ENCODE data around the gene CREB5.

CREB5 gene

GRCh38 chr7:28564033-28564432, 151.7 kb downstream of the CREB5 start:
- no peak for DNase-seq
- 81% methylated on average over 2 of the region's 3 CpGs for WGBS

GRCh38 chr7:28564755-28565374, 152.5 kb downstream of the CREB5 start:
- no peak overlapping the region for H3K14ac ChIP-seq (ENCODE audit: low read length in 2 of 2)
- H3K36me3 ChIP-seq (ENCODE audit: control insufficient read depth in 1 of 2, insufficient read depth in 2 of 2, low read depth in 1 of 2, low read length in 2 of 2): no peaks in the 10 kb centered on the region
- H3K27ac ChIP-seq (ENCODE audit: low read length, poor library complexity, severe bottlenecking): no peak overlapping the region
- H3K9me3 ChIP-seq (ENCODE audit: control insufficient read depth, low read length): no peaks in the 10 kb centered on the region
- H2BK15ac ChIP-seq (ENCODE audit: low read depth, poor library complexity, severe bottlenecking): no peak overlapping the region
- H3K4me2 ChIP-seq (ENCODE audit: low read length, poor library complexity, severe bottlenecking): no peak overlapping the region
- H3K79me1 ChIP-seq (replicated peaks; ENCODE audit: low read length, poor library complexity, severe bottlenecking): no peaks in the 10 kb centered on the region
- no peak overlapping the region for H3K4me3 ChIP-seq (ENCODE audit: insufficient read depth in 1 of 2, low read depth in 1 of 2, low read length in 2 of 2)
- no peak overlapping the region for H2BK12ac ChIP-seq (ENCODE audit: low read length in 2 of 2)
- H3K18ac ChIP-seq (ENCODE audit: low read depth in 1 of 2, low read length in 2 of 2): no peak overlapping the region
- H4K91ac ChIP-seq (ENCODE audit: low read length): no peak overlapping the region
- H3K27me3 ChIP-seq (ENCODE audit: control insufficient read depth in 1 of 2, insufficient read depth in 1 of 2, low read length in 2 of 2): no peaks in the 10 kb centered on the region
- H2BK120ac ChIP-seq (ENCODE audit: low read depth, low read length): no peak overlapping the region
- DNase-seq: no peak
- 77% methylated on average over 3 of the region's 4 CpGs for WGBS
- H2AFZ ChIP-seq (ENCODE audit: low read depth, low read length): no peak overlapping the region
- no peaks in the 10 kb centered on the region for H3K4me1 ChIP-seq (ENCODE audit: control insufficient read depth, insufficient read depth, low read depth, low read length)
- no peak overlapping the region for H3K23ac ChIP-seq (ENCODE audit: low read length in 2 of 2)
- no peak overlapping the region for H4K8ac ChIP-seq (ENCODE audit: low read length)
- no peak overlapping the region for H2AK5ac ChIP-seq (ENCODE audit: low read length, severe bottlenecking)
- no peak overlapping the region for H3K4ac ChIP-seq (ENCODE audit: low read depth in 1 of 2, low read length in 2 of 2)
- no peak overlapping the region for H3K9ac ChIP-seq (ENCODE audit: low read length)
- no peak overlapping the region for H2BK5ac ChIP-seq (ENCODE audit: low read depth, low read length, poor library complexity, severe bottlenecking)

More at GRCh38 chr7:28564033-28564432, 151.7 kb downstream of the CREB5 start:
- Histone ChIP-seq H4K8ac (ENCODE audit: low read length) (no peak overlapping the region), H2AFZ (ENCODE audit: low read depth, low read length) (no peak overlapping the region), H3K79me1 (replicated peaks; ENCODE audit: low read length, poor library complexity, severe bottlenecking) (no peaks in the 10 kb centered on the region), H3K9ac (ENCODE audit: low read length) (no peak overlapping the region), H3K27me3 (ENCODE audit: control insufficient read depth in 1 of 2, insufficient read depth in 1 of 2, low read length in 2 of 2) (no peaks in the 10 kb centered on the region), H2AK5ac (ENCODE audit: low read length, severe bottlenecking) (no peak overlapping the region), H3K27ac (ENCODE audit: low read length, poor library complexity, severe bottlenecking) (no peak overlapping the region), H3K4me2 (ENCODE audit: low read length, poor library complexity, severe bottlenecking) (no peak overlapping the region), H2BK12ac (ENCODE audit: low read length in 2 of 2) (no peak overlapping the region), H2BK15ac (ENCODE audit: low read depth, poor library complexity, severe bottlenecking) (no peak overlapping the region), H3K4ac (ENCODE audit: low read depth in 1 of 2, low read length in 2 of 2) (no peak overlapping the region), H3K4me3 (ENCODE audit: insufficient read depth in 1 of 2, low read depth in 1 of 2, low read length in 2 of 2) (no peak overlapping the region), H3K9me3 (ENCODE audit: control insufficient read depth, low read length) (no peaks in the 10 kb centered on the region), H2BK120ac (ENCODE audit: low read depth, low read length) (no peak overlapping the region), H2BK5ac (ENCODE audit: low read depth, low read length, poor library complexity, severe bottlenecking) (no peak overlapping the region), H3K14ac (ENCODE audit: low read length in 2 of 2) (no peak overlapping the region), H3K18ac (ENCODE audit: low read depth in 1 of 2, low read length in 2 of 2) (no peak overlapping the region), H3K36me3 (ENCODE audit: control insufficient read depth in 1 of 2, insufficient read depth in 2 of 2, low read depth in 1 of 2, low read length in 2 of 2) (no peaks in the 10 kb centered on the region), H3K23ac (ENCODE audit: low read length in 2 of 2) (no peak overlapping the region), H4K91ac (ENCODE audit: low read length) (no peak overlapping the region), H3K4me1 (ENCODE audit: control insufficient read depth, insufficient read depth, low read depth, low read length) (no peaks in the 10 kb centered on the region)

GRCh38 chr7:28565980-28566379, 153.7 kb downstream of the CREB5 start:
- Histone ChIP-seq H3K27ac (ENCODE audit: low read length, poor library complexity, severe bottlenecking) (no peak overlapping the region), H3K4me2 (ENCODE audit: low read length, poor library complexity, severe bottlenecking) (no peak overlapping the region), H3K36me3 (ENCODE audit: control insufficient read depth in 1 of 2, insufficient read depth in 2 of 2, low read depth in 1 of 2, low read length in 2 of 2) (no peaks in the 10 kb centered on the region), H2BK15ac (ENCODE audit: low read depth, poor library complexity, severe bottlenecking) (no peak overlapping the region), H3K23ac (ENCODE audit: low read length in 2 of 2) (no peak overlapping the region), H2BK12ac (ENCODE audit: low read length in 2 of 2) (no peak overlapping the region), H4K8ac (ENCODE audit: low read length) (no peak overlapping the region), H3K79me1 (replicated peaks; ENCODE audit: low read length, poor library complexity, severe bottlenecking) (no peaks in the 10 kb centered on the region), H3K14ac (ENCODE audit: low read length in 2 of 2) (no peak overlapping the region), H3K18ac (ENCODE audit: low read depth in 1 of 2, low read length in 2 of 2) (no peak overlapping the region), H2AFZ (ENCODE audit: low read depth, low read length) (no peak overlapping the region), H2AK5ac (ENCODE audit: low read length, severe bottlenecking) (no peak overlapping the region), H2BK120ac (ENCODE audit: low read depth, low read length) (no peak overlapping the region), H3K4me1 (ENCODE audit: control insufficient read depth, insufficient read depth, low read depth, low read length) (peaks cover 2% of the 10 kb centered on the region), H4K91ac (ENCODE audit: low read length) (no peak overlapping the region), H3K9me3 (ENCODE audit: control insufficient read depth, low read length) (no peaks in the 10 kb centered on the region), H2BK5ac (ENCODE audit: low read depth, low read length, poor library complexity, severe bottlenecking) (no peak overlapping the region), H3K27me3 (ENCODE audit: control insufficient read depth in 1 of 2, insufficient read depth in 1 of 2, low read length in 2 of 2) (no peaks in the 10 kb centered on the region), H3K4ac (ENCODE audit: low read depth in 1 of 2, low read length in 2 of 2) (no peak overlapping the region), H3K4me3 (ENCODE audit: insufficient read depth in 1 of 2, low read depth in 1 of 2, low read length in 2 of 2) (no peak overlapping the region), H3K9ac (ENCODE audit: low read length) (no peak overlapping the region)
- 71% methylated on average over 1 of the region's 1 CpG for WGBS
- no peak for DNase-seq

GRCh38 chr7:28570113-28570969, 158.0 kb downstream of the CREB5 start:
- peak overlapping the region; percentile 92 for H3K27ac ChIP-seq (ENCODE audit: low read length, poor library complexity, severe bottlenecking)
- H3K9me3 ChIP-seq (ENCODE audit: control insufficient read depth, low read length): no peaks in the 10 kb centered on the region
- H4K91ac ChIP-seq (ENCODE audit: low read length): no peak overlapping the region
- H3K4me3 ChIP-seq (ENCODE audit: insufficient read depth in 1 of 2, low read depth in 1 of 2, low read length in 2 of 2): no peak overlapping the region
- H3K4me1 ChIP-seq (ENCODE audit: control insufficient read depth, insufficient read depth, low read depth, low read length): peaks cover 10% of the 10 kb centered on the region
- peak overlapping the region; percentile 21 for H2BK5ac ChIP-seq (ENCODE audit: low read depth, low read length, poor library complexity, severe bottlenecking)
- H3K4ac ChIP-seq (ENCODE audit: low read depth in 1 of 2, low read length in 2 of 2): no peak overlapping the region
- H3K9ac ChIP-seq (ENCODE audit: low read length): no peak overlapping the region
- H3K4me2 ChIP-seq (ENCODE audit: low read length, poor library complexity, severe bottlenecking): no peak overlapping the region
- no peak overlapping the region for H3K14ac ChIP-seq (ENCODE audit: low read length in 2 of 2)
- no peak overlapping the region for H2BK15ac ChIP-seq (ENCODE audit: low read depth, poor library complexity, severe bottlenecking)
- no peak overlapping the region for H3K18ac ChIP-seq (ENCODE audit: low read depth in 1 of 2, low read length in 2 of 2)
- H2BK120ac ChIP-seq (ENCODE audit: low read depth, low read length): no peak overlapping the region
- H3K27me3 ChIP-seq (ENCODE audit: control insufficient read depth in 1 of 2, insufficient read depth in 1 of 2, low read length in 2 of 2): no peaks in the 10 kb centered on the region
- no peak overlapping the region for H2AFZ ChIP-seq (ENCODE audit: low read depth, low read length)
- peaks cover under 1% of the 10 kb centered on the region for H3K79me1 ChIP-seq (replicated peaks; ENCODE audit: low read length, poor library complexity, severe bottlenecking)
- H3K36me3 ChIP-seq (ENCODE audit: control insufficient read depth in 1 of 2, insufficient read depth in 2 of 2, low read depth in 1 of 2, low read length in 2 of 2): no peaks in the 10 kb centered on the region
- no peak for DNase-seq
- 91% methylated on average over 13 of the region's 13 CpGs for WGBS
- no peak overlapping the region for H4K8ac ChIP-seq (ENCODE audit: low read length)
- H3K23ac ChIP-seq (ENCODE audit: low read length in 2 of 2): no peak overlapping the region
- H2AK5ac ChIP-seq (ENCODE audit: low read length, severe bottlenecking): peak overlapping the region; percentile 98
- no peak overlapping the region for H2BK12ac ChIP-seq (ENCODE audit: low read length in 2 of 2)

All from mesenchymal stem cell (in vitro differentiated cells and primary cell).